Thoracic aorta (tissue), 2 donors: ENCODE results near the gene VASH1. TPM values are rescaled to one million over a fixed set of nuclear protein-coding genes. Genes with fewer than 3 reads are reported as not detected.

Experiments
- ATAC-seq: fragments of 150-250 bp; one replicate; pipeline ENCODE4 v1.8.0; 2017; ENCODE audit warnings: low read depth; ENCODE audit not compliant: insufficient number of reproducible peaks, low FRiP score
- DNase-seq: peaks from one replicate; pipeline ENCODE4 v3.0.0-alpha.2; 2020; ENCODE audit warnings: low spot score
- H3K27ac ChIP-seq, 2 donors: fragments of 200-600 bp; sonication (generic); 1 replicate in 1 of 2; 2 replicates in 1 of 2; pipeline ENCODE4 v1.5.1; 2016; ENCODE audit warnings: mild to moderate bottlenecking in 2 of 2, moderate library complexity in 2 of 2
- H3K27me3 ChIP-seq: fragments of 200-600 bp; sonication (generic); replicated peaks from 2 replicates; pipeline ENCODE4 v1.6.0; 2016; ENCODE audit warnings: mild to moderate bottlenecking; ENCODE audit not compliant: insufficient read depth
- H3K36me3 ChIP-seq: fragments of 200-600 bp; sonication (generic); one replicate; pipeline ENCODE4 v1.5.1; 2016
- H3K4me1 ChIP-seq, 2 donors: fragments of 200-600 bp; sonication (generic); 1 replicate in 1 of 2; 2 replicates in 1 of 2; pipeline versions ENCODE4 v1.5.1 to v1.6.0; 2016; ENCODE audit warnings: low read depth in 2 of 2, mild to moderate bottlenecking in 1 of 2; ENCODE audit not compliant: control insufficient read depth in 1 of 2
- H3K4me3 ChIP-seq: fragments of 200-600 bp; sonication (generic); 2 replicates; pipeline ENCODE4 v1.5.1; 2016; ENCODE audit warnings: mild to moderate bottlenecking
- H3K9me3 ChIP-seq: fragments of 200-600 bp; sonication (generic); 2 replicates; pipeline ENCODE4 v1.5.1; 2016
- CTCF ChIP-seq: fragments of 200-600 bp; sonication (generic); IDR thresholded peaks from one replicate; pipeline ENCODE4 v1.5.1; 2019; ENCODE audit warnings: antibody characterized with exemption
- total RNA-seq, 2 donors: library from RNA; depleted of rRNA; stranded (reverse); fragments of >200 nt; gene quantifications; one replicate each; pipeline versions ENCODE4 v1.1.0 to v1.2.3, GENCODE V29; 2016

The VASH1 gene
- 10 to 100 TPM; 21.5 to 27.7 TPM for total RNA-seq

- Histone ChIP-seq H3K9me3 (no peaks in the 10 kb centered on the region), H3K36me3 (no peaks in the 10 kb centered on the region), H3K4me1 (peaks cover 13 to 44% of the 10 kb centered on the region in 2 donors), H3K27ac (peak within 1 kb of the TSS; percentile 64 to 82), H3K27me3 (no peaks in the 10 kb centered on the region), H3K4me3 (peak within 1 kb of the TSS; percentile 80)
- DNase-seq (no peak), ATAC-seq (no peak)
- no peak for TF ChIP-seq CTCF
Measured at GRCh38 chr14:76761136-76761959, at the start of gene VASH1. VASH1 (plus strand) TSS chr14:76761468; CDS start chr14:76762822, 1,354 bp downstream.

GRCh38 chr14:76713121-76713520 lies 48.1 kb upstream of the VASH1 start:
- Histone ChIP-seq H3K27ac (no peak overlapping the region), H3K27me3 (no peaks in the 10 kb centered on the region), H3K9me3 (no peaks in the 10 kb centered on the region), H3K4me1 (no peaks in the 10 kb centered on the region), H3K36me3 (no peaks in the 10 kb centered on the region), H3K4me3 (no peak overlapping the region)
- TF ChIP-seq CTCF = no peak
- ATAC-seq (no peak), DNase-seq (no peak)

GRCh38 chr14:76714470-76714869 lies 46.8 kb upstream of the VASH1 start:
- H3K36me3 ChIP-seq = no peaks in the 10 kb centered on the region
- no peaks in the 10 kb centered on the region for H3K27me3 ChIP-seq
- H3K4me3 ChIP-seq = no peak overlapping the region
- H3K4me1 ChIP-seq = no peaks in the 10 kb centered on the region
- H3K27ac ChIP-seq = no peak overlapping the region
- DNase-seq (no peak), ATAC-seq (no peak)
- no peaks in the 10 kb centered on the region for H3K9me3 ChIP-seq
- TF ChIP-seq CTCF = no peak

- H3K9me3 ChIP-seq = no peaks in the 10 kb centered on the region
- no peak overlapping the region for H3K27ac ChIP-seq
- H3K36me3 ChIP-seq = no peaks in the 10 kb centered on the region
- TF ChIP-seq CTCF = no peak
- DNase-seq (no peak), ATAC-seq (no peak)
- no peak overlapping the region for H3K4me3 ChIP-seq
- peaks cover 0 to 2% of the 10 kb centered on the region in 2 donors for H3K4me1 ChIP-seq
- H3K27me3 ChIP-seq = no peaks in the 10 kb centered on the region
Measured at GRCh38 chr14:76715101-76715500, 46.2 kb upstream of the VASH1 start.

GRCh38 chr14:76715511-76716081 lies 45.7 kb upstream of the VASH1 start:
- Histone ChIP-seq H3K27ac (no peak overlapping the region), H3K4me3 (no peak overlapping the region), H3K27me3 (no peaks in the 10 kb centered on the region), H3K36me3 (no peaks in the 10 kb centered on the region), H3K4me1 (peaks cover 0 to 5% of the 10 kb centered on the region in 2 donors), H3K9me3 (no peaks in the 10 kb centered on the region)
- ATAC-seq = no peak
- TF ChIP-seq CTCF = no peak
- no peak for DNase-seq
